ENCODE data around the gene MRPL54. TPM values are rescaled to one million over a fixed set of nuclear protein-coding genes. Genes with fewer than 3 reads are reported as not detected.

Gene MRPL54
- total and polyA plus RNA-seq, 2 experiments from 2014 or later, result 29.7 to 89.9 TPM

DNA sequence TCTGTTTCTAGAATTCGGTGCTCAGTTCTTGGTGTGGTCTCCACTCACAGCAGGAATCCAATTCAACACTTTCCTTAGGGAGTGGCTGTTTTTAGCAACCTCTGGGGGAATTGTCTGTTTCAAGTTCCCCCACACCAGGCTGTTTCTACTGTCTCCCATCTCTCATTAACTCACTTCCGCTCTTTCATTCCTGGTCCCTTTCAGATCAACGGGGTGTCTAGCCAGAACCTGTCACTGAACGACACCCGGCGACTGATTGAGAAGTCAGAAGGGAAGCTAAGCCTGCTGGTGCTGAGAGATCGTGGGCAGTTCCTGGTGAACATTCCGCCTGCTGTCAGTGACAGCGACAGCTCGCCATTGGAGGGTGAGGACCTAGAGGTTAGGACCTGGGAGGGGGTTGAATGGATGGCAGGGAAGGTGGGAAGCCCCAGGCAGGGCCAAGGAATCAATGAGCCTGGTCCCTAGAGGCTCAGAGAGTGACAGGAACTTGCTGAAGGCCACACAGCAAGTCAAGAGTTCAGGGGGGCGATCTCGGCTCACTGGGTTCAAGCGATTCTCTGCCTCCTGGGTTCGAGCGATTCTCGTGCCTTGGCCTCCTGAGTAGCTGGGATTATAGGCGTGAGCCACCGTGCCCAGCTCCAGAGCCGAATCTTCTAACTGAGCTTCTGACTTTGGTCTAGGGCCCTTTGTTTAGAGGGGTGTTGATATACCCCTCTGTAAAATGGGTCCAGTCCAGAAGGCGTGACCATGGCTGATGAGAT, 28.8 kb upstream of the MRPL54 start (continued):
- TF ChIP-seq ZNF462 (CRISPR knock-in tag; IDR thresholded peaks at IDR 0.05), result no peak
- TF ChIP-seq ZNF114 (CRISPR knock-in tag; IDR thresholded peaks at IDR 0.05), result no peak
- TF ChIP-seq, protein P1, sequence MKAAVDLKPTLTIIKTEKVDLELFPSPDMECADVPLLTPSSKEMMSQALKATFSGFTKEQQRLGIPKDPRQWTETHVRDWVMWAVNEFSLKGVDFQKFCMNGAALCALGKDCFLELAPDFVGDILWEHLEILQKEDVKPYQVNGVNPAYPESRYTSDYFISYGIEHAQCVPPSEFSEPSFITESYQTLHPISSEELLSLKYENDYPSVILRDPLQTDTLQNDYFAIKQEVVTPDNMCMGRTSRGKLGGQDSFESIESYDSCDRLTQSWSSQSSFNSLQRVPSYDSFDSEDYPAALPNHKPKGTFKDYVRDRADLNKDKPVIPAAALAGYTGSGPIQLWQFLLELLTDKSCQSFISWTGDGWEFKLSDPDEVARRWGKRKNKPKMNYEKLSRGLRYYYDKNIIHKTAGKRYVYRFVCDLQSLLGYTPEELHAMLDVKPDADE (IDR thresholded peaks at IDR 0.05), result no peak
- no peak for TF ChIP-seq EZH2phosphoT487 (IDR thresholded peaks at IDR 0.05; ENCODE audit: unreplicated experiment)
- TF ChIP-seq NANOG (IDR thresholded peaks at IDR 0.05; ENCODE audit: borderline replicate concordance), result no peak
- no peak for TF ChIP-seq REST (IDR thresholded peaks at IDR 0.05; ENCODE audit: unreplicated experiment)
